Stimulated activated CD4-positive, alpha-beta T cell treated with anti-CD3 and anti-CD28 coated beads, Interleukin-15, amount 100 ng/mL, for 48 hours (primary cell): Measurements from ENCODE around the gene CLCN5.
A peak's percentile ranks its signal among the peaks of the same experiment; 100 is the strongest.
"Not testable (repeated sequence)": the region's sequence is repeated elsewhere in the genome, so short reads cannot be mapped to it uniquely, and the experiment has no call there.

ENCODE experiments used
- DNase-seq, 2 donors: peaks; one replicate each; pipeline ENCODE4 v3.0.0-alpha.2; 2020; ENCODE audit warnings: low read depth in 2 of 2

Gene CLCN5

GRCh38 chrX:49995795-49996455 is 73.5 kb downstream of the CLCN5 start:
- no peak for DNase-seq

- DNase-seq, result no peak
These were observed 74.1 kb downstream of the CLCN5 start for GRCh38 chrX:49996474-49996873.

- DNase-seq, result peak in 1 of 2 donors; percentile 6
These were observed 76.7 kb downstream of the CLCN5 start for GRCh38 chrX:49999087-49999486.

GRCh38 chrX:50000937-50001542 is 78.6 kb downstream of the CLCN5 start:
- no peak for DNase-seq

- no peak for DNase-seq
These were observed 79.8 kb downstream of the CLCN5 start for GRCh38 chrX:50002067-50002714.

- DNase-seq, result no peak
These were observed 81.1 kb downstream of the CLCN5 start for GRCh38 chrX:50003467-50003866.

- no peak for DNase-seq
These were observed 81.5 kb downstream of the CLCN5 start for GRCh38 chrX:50003927-50004326.

GRCh38 chrX:50025591-50025990 is 103.2 kb downstream of the CLCN5 start:
- not testable (repeated sequence) for DNase-seq

GRCh38 chrX:50035126-50035525 is 112.7 kb downstream of the CLCN5 start:
- no peak for DNase-seq

GRCh38 chrX:50036426-50036825 is 114.0 kb downstream of the CLCN5 start:
- no peak for DNase-seq

GRCh38 chrX:50045823-50046222 is 123.4 kb downstream of the CLCN5 start:
- DNase-seq, result no peak

GRCh38 chrX:50049228-50049627 is 126.8 kb downstream of the CLCN5 start:
- DNase-seq, result no peak

GRCh38 chrX:50054147-50054546 is 131.8 kb downstream of the CLCN5 start:
- no peak for DNase-seq

- DNase-seq, result no peak
These were observed 144.0 kb downstream of the CLCN5 start for GRCh38 chrX:50066318-50066937.

GRCh38 chrX:50067435-50068284 is 145.3 kb downstream of the CLCN5 start:
- no peak for DNase-seq

- no peak for DNase-seq
These were observed 145.8 kb downstream of the CLCN5 start for GRCh38 chrX:50068285-50068563.

GRCh38 chrX:50068893-50069292 is 146.5 kb downstream of the CLCN5 start:
- DNase-seq, result no peak

GRCh38 chrX:50071494-50071893 is 149.1 kb downstream of the CLCN5 start:
- DNase-seq, result no peak

GRCh38 chrX:50072110-50072509 is 149.7 kb downstream of the CLCN5 start:
- no peak for DNase-seq

- DNase-seq, result no peak
These were observed 151.2 kb downstream of the CLCN5 start for GRCh38 chrX:50073601-50074000.

- DNase-seq, result no peak
These were observed 153.4 kb downstream of the CLCN5 start for GRCh38 chrX:50075630-50076339.
